NCI-H82 (cell line): ENCODE measurements around the gene ETV5.

Source experiments
- DNase-seq: peaks from one replicate; lab custom pipeline; 2025; lab: John Stamatoyannopoulos, UW

Gene ETV5

DNA sequence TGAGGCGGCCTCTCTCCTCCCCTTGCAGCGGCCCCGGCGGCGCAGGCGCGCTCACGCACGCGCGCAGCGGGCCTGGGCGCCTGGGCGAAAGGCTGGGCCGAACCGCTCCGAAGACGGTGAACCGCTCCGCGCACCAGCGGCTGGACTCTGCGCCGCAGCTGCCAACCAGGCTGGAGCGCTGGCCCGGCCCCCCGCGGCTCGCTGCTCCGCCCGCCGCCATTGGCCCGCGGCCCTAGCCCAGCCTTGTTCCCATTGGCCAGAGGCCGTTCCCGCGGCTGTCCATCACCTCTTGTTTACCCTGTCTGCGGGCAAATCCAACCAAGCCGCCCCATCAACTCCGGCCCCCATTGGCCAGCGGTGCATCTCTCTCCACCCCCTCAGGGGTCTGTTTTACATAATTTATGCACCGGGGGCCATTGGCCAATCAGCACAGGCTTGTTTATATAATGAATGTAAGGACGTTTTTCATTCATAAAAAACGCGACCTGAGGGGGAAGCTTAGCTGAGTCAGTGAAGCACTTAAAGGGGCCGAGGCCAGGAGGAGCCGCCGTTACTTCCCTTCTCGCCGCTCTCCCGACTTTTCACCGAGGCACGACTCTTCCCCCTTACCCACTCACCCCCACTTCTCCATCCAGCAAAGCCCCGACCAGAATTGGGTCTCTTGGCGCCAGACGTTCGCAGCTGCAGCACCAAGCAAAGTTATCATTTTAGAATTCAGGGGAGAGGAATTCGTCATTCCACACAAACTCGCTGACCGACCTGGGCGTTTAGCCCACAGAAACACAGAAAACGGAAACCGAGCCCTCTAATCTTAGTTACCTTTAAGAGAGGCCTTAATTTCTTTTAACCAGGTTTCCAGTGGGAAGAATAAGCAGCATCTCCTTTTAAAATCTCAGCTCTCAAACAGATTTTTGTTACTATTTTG lies at the start of gene ETV5:
Gene ETV5 (minus strand): TSS at position 149 of the 925 bp plus-strand sequence. CDS start 3,221 bp downstream, outside the sequence.
- peak; percentile 100 for DNase-seq

GRCh38 chr3:186154641-186155040 lies 45.8 kb upstream of the ETV5 start:
- no peak for DNase-seq

- DNase-seq: no peak
Observed at GRCh38 chr3:186152889-186153292, 44.0 kb upstream of the ETV5 start.

DNA sequence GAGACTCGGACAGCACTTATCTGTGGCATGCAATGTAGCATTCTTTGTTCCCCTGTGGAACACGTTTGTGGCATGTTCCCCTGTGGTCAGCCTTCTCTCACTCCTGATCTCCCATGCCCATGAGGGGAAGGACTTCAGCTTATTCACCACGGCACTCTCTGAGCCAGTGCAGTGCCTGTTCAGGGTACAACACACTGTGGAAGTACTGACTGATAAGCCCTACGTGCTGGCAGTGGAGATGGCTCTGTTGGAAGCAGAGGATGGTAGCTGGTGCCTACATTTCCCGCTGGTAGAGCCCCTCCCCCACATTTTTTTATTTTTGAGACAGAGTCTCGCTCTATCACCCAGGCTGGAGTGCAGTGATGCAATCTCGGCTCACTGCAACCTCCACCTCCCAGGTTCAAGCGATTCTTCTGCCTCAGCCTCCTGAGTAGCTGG lies 43.5 kb upstream of the ETV5 start:
- DNase-seq: no peak

DNA sequence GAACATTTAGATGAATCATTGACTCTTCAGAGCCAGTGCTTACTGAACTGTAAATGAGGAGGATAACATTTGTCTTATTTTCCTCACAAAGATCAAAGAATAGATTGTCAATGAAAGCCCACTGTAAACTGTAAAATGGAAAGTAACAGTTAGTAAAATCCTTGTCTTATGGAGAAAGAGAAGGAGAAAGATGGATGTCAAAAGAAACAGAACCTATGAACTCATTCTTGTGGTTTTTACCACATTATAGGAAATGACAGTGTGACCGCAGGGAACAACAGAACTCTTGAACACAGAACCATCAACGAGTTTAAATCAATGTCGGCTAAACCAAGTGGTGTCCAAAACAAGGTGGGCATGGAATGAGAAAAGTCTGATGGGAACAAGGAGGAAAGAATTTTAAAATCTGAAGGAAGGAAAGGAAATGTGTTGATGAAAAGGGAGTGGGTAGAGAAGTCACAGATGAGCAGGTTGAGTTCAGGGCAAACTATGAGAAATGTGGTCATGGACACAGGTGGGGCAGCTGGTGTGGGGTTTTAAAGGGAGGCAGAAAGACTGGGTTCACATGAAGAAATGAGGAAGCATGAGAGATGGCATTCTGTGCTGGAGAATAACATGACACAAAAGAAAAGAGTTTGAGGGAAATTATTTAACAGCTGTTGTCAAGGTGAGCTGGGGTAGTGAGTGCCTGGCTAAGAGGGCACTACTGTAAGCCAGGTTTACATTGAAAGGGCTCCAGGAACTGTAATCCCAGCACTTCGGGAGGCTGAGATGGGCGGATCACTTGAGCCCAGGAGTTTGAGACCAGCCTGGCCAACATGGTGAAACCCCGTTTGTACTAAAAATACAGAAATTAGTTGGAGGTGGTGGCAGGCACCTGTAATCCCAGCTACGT lies 42.4 kb upstream of the ETV5 start:
- DNase-seq: no peak

DNA sequence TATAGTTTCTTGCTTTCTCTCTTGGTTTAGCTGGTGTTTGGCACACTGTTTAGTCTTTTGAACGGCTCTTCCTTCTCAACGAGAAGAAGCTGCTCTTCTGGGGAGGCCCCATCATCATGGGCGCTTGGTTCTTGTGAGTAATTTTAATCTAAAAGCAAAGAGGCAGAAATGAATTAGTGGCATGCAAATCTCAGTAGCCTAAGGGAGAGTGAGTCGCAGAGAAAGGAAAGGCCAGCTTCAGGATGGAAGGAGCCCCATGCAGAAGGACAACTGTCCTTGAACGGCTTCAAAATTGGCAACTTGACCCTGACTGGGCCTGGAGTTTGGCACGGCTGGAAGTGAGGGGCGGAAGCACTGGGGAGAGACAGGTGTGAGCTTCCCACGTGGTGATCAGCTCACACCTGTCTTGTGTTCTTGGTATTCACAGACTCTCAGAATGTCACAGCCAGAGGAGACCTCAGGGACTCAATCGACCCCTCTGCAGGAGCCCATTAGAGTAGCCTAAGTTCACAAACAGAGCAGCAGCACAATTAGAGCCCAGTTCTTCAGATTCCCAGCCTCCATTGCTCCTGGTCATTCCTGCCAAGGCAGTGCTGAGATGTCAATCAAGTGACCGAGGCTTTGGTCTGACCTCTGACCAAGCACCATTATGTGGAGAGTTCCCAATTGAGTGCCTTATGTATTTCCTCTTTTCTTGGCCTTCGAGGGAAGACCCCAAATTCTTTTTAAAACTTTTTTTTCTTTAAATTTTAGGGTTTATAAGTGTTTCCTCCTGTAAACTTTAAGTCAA lies 41.3 kb upstream of the ETV5 start:
- no peak for DNase-seq

DNA sequence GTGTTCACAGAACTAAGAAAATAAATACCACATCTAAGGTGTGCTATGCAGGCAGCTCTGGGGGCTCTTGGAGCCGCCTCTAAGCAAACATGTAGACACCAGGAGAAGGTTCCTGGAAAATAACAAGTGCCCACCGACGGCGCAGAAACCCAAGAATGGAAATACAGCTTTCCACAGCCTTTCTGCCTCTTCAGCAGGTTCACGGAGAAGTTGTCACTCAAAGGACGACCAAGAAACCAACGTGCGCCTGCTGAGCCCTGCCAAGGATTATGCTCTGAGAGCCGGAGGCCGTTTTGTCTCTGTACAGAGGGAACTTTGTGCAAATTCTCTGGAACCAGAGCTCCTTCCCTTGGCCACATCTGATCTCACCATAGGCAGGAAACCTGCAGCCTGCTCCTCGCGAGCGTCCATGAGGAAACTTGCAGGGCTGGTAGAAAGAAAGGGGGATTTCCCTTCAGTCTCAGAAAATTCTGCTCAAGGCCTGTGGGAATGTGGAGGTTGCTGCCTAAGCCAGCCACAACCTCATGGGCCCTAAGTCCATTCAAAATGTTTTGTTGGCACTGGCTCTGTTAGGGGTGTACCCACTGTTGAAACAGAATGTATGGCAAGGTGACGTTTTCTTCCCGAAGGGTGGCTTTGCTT lies 40.6 kb upstream of the ETV5 start:
- no peak for DNase-seq

DNA sequence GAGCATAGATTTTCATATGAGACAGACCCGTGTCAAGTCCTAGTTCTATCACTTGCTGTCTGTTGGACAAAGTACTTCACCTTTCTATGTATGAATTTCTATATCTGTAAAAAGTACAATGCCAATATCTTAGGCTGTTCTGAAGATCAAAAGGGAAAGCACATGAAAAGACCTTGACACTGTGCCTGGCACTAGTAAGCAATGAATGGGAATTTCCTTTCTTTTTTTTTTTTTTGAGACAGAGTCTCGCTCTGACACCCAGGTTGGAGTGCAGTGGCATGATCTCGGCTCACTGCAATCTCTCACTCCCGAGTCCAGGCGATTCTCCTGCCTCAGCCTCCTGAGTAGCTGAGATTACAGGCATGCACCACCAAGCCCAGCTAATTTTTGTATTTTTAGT lies 35.4 kb upstream of the ETV5 start:
- DNase-seq: no peak

- DNase-seq: peak; percentile 23
Observed at GRCh38 chr3:186143250-186143649, 34.4 kb upstream of the ETV5 start.

DNA sequence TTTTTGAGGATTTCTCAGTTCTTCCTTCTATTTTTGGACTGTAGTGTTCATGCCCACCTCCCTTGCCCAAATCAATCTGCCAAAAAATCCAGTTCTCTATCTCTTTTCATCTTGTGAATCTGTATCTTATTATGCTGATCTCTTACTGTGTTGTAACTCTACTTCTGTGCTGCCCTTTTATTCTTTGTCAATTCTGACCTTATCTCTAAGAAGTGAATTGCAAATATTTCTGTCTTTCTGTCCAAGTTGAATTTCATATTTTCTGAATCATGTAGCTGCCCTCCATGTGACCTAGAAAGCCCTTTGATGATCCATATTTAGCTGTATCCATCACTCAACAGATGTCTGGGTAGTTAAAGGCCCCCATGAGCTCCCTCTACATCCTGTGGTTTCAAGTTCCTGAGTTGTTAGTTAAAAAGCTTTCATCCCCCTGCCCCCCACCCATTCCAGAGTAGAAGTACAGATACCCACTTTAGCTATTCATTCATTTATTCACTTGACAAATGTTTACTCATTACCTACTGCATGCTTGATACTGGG lies 33.6 kb upstream of the ETV5 start:
- DNase-seq: peak; percentile 32

DNA sequence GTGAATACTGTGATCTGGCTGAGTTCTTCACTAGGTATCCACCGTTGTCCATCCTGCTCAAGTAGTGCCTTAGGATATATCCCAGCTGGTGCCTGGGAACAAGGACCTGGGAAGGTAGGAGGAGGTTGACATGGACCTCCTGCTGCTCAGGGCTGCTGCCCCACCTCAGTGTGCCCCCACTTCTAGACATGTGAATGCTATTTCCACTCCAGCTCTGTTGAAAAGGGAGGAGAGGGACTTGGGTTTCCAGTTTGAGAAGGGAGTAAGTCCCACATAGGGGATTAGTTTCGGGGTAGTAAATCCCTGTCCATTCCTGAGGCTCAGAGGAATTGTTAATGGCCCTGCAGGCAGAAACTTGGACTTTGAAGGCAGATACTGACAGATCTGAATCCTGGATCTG lies 32.9 kb upstream of the ETV5 start:
- peak; percentile 78 for DNase-seq

DNA sequence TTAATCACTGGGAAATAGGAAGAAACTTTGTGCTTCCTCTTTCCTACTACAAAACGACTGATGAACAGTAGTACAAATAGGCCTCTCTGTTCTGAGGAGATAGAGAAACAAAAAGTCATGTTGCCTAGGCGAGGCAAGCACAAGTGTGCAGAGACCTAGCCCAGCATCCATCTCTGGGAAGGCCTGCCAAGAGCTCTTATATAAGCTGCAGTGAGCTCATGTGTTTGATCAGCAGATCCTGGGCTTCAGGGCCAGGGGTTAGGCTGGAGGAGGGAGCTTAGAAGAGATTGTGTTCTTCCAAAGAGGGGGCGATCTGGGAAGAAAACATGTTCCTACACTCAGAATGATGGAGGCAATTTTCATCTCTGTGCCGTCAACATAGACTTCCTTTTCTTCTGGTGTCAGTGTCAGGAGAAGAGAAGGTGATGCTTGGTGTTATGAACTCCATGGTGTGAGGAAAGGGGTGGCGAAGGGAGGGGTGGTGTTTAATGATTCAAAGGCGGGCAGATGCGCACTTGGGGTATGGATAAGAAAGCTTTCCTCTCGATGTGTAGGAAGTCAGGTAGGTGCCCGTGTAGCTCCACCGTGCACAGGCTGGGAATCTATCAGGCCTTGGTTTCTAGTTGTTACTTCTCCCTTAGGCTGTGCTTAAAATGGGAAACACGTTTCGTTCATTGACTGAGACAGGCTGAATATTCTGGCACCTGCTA lies 29.5 kb upstream of the ETV5 start:
- DNase-seq: peak; percentile 30

DNA sequence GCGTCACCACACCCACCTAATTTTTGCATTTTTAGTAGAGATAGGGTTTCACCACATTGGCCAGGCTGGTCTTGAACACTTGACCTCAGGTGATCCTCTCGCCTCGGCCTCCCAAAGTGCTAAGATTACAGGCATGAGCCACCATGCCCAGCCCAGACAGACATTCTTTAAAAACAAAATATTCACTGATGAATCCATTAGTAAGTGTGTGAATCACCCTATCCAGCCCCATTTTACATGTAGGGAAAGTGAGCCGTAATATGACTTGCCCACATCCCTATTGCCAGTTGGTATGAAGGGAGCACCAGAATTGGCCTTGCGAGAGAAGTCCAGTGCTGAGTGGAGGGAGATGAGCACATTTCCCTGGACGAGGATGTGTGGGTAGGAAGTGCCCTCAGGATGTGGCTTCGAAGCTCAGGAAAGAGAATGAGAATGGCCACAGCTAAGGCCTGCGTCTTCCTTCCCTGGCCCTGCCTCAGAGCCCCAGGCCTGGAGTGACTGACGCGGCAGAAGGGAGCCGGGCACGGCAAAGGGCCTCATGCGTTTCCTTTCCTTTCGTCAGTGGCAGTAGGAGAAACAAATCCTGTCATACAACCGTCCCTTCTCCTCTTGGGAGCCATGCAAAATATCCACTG lies 28.3 kb upstream of the ETV5 start:
- DNase-seq: no peak

DNA sequence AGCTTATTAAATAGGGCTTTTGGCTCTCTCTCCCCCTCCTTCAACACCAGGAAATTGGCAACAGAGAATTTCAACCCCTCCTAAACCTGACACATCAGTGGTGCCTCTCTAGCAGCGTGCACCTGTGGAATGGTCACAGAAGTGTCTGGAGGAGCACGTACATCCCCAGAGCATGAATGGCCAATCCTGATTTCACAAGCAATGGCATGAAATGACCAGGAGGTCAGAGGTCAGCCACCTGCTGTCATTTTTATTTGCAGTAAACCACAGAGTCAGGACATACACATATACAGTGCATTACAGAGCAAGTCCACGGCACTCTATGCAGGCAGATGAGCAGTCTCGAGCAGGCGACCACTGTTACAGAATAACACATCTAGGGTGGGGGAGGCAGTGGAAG lies 25.1 kb upstream of the ETV5 start:
- DNase-seq: no peak

- DNase-seq: no peak
Observed at GRCh38 chr3:186132487-186132886, 23.6 kb upstream of the ETV5 start.

DNA sequence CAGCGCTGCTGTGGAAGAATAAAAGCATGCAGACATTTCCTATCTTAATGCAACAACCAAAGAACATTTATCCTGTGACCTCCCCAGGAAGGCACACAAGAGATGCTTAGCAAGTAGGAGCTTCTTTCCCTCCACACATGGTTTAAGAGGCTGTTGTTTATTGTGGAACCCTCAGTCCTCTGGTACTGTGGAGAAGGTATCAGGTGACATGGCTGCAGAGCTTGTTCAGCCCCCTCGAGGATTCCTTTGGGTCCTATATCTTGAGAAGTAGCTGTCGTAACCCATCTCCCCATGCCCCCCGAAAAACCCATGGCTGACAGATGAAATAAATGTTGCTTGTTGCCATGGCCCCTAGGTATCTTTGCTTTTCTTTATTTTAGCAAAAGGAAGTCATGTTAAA lies 20.3 kb upstream of the ETV5 start:
- DNase-seq: no peak

DNA sequence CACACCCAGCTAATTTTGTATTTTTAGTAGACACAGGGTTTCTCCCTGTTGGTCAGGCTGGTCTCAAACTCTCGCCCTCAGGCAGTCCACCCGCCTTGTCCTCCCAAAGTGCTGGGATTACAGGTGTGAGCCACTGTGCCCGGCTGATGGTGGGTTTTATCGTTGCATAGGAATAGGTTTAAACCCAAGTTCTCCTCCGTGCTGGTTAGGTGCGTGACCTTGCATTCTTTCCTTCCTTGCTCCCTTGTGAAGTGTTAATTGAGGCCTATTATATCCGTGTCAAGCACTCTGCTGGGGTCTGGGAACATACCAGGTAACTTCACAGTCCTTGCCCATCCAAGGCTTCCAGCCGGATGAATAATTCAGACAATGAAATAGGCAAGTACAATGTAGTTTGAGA lies 19.3 kb upstream of the ETV5 start:
- no peak for DNase-seq

- DNase-seq: no peak
Observed at GRCh38 chr3:186127463-186127862, 18.6 kb upstream of the ETV5 start.

GRCh38 chr3:186125118-186125517 lies 16.2 kb upstream of the ETV5 start:
- DNase-seq: no peak

GRCh38 chr3:186124592-186124991 lies 15.7 kb upstream of the ETV5 start:
- DNase-seq: no peak
